SU-DHL-6 (cell line): ENCODE data around the gene THRAP3.

Source experiments
- H2AFZ ChIP-seq: fragments of 200-600 bp; sonication (generic); 2 replicates; pipeline ENCODE4 v1.6.1; 2014; ENCODE audit warnings: low read depth, mild to moderate bottlenecking, moderate library complexity, mixed read lengths, antibody characterized with exemption, low read length; ENCODE audit not compliant: severe bottlenecking
- H3F3A ChIP-seq: fragments of 200-600 bp; shearing (Covaris generic); 2 replicates; pipeline ENCODE4 v1.6.0; 2016; ENCODE audit warnings: antibody characterized with exemption, mild to moderate bottlenecking; ENCODE audit not compliant: insufficient read depth
- H3K27ac ChIP-seq: fragments of 200-600 bp; sonication (generic); 2 replicates; pipeline ENCODE4 v1.5.1; 2016; ENCODE audit warnings: low read depth, mild to moderate bottlenecking, low read length, moderate library complexity, mixed read lengths
- H3K27me3 ChIP-seq: fragments of 200-600 bp; sonication (generic), shearing (Covaris generic); 2 replicates; pipeline ENCODE4 v1.6.0; 2014; ENCODE audit warnings: mild to moderate bottlenecking, low read length
- H3K36me3 ChIP-seq: fragments of 200-600 bp; sonication (generic); 2 replicates; pipeline ENCODE4 v1.6.1; 2014; ENCODE audit warnings: mild to moderate bottlenecking, low read length, mixed read lengths
- H3K4me2 ChIP-seq: fragments of 300-600, 200-600 bp; shearing (Covaris generic), sonication (generic); 2 replicates; pipeline ENCODE4 v1.6.0; 2014; ENCODE audit warnings: low read length, low read depth, mild to moderate bottlenecking; ENCODE audit not compliant: poor library complexity, severe bottlenecking
- H3K4me3 ChIP-seq: fragments of 200-600 bp; sonication (generic); 2 replicates; pipeline ENCODE4 v1.5.1; 2014; ENCODE audit warnings: antibody characterized with exemption, low read length, mild to moderate bottlenecking, mixed read lengths; ENCODE audit not compliant: insufficient read depth, poor library complexity, severe bottlenecking
- H3K79me2 ChIP-seq: fragments of 200-600 bp; sonication (generic); 2 replicates; pipeline ENCODE4 v1.6.1; 2014; ENCODE audit warnings: mild to moderate bottlenecking, low read length, moderate library complexity; ENCODE audit not compliant: insufficient read depth
- H3K9ac ChIP-seq: fragments of 200-600 bp; sonication (generic); 2 replicates; pipeline ENCODE4 v1.7.0; 2014; ENCODE audit warnings: mild to moderate bottlenecking, low read length
- H3K9me2 ChIP-seq: fragments of 200-600 bp; sonication (generic); replicated peaks from 2 replicates; pipeline ENCODE4 v1.6.1; 2014; ENCODE audit warnings: low read length; ENCODE audit not compliant: insufficient read depth
- H3K9me3 ChIP-seq: fragments of 200-600 bp; sonication (generic); 2 replicates; pipeline ENCODE4 v1.6.1; 2014; ENCODE audit warnings: low read length, mixed read lengths; ENCODE audit not compliant: insufficient read depth
- H4K20me1 ChIP-seq: fragments of 200-600 bp; sonication (generic); 2 replicates; pipeline ENCODE4 v1.6.1; 2014; ENCODE audit warnings: low read depth, mild to moderate bottlenecking, antibody characterized with exemption, low read length, moderate library complexity, mixed read lengths
- EZH2phosphoT487 ChIP-seq: fragments of 200-600 bp; sonication (generic), shearing (Covaris generic); conservative IDR thresholded peaks from 2 replicates; pipeline ENCODE4 v1.6.1; 2018; ENCODE audit warnings: mild to moderate bottlenecking, antibody characterized with exemption, low read length, moderate library complexity, mixed read lengths
- TF ChIP-seq, protein P1 (sequence below): fragments of 200-600 bp; sonication (generic); IDR thresholded peaks from one replicate; pipeline ENCODE4 v1.5.1; 2017; ENCODE audit warnings: antibody characterized with exemption, mild to moderate bottlenecking, low read length, moderate library complexity; ENCODE audit not compliant: insufficient read depth, poor library complexity, severe bottlenecking

Gene THRAP3

DNA sequence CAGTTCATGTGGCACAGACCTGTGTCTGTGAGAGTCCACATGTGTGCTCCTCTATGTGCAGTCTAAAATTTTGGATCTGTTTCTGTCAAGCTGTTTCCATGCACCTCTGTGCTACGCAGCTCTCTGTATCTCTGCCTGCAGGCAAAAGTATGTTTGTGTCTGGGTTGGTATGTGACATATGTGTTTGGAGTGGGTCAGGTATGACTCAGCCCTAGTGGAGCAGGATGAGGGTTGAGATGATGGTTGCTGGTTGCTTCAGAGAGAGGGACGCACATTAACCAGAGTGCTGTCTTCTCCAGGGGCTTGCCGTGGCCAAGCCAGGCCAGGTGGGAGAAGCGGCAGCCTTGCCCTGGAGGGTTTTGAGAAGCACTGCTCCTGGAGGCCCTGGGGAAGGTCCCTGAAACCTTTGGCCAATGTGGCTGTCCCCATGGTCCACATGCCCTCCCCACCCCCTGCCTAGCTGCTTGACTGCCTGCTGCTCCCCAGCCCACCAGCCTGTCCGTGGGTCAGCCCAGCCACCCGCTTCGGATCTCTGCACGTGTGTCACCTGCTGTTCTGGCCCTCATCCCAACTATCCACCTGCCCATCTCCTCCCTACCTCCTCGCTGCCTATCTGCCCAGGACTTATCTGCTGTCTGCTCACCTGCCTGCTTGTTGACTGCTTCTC lies 103.3 kb downstream of the THRAP3 start:
- H3K27me3 ChIP-seq: no peaks in the 10 kb centered on the region
- H3F3A ChIP-seq: no peaks in the 10 kb centered on the region
- H3K9me3 ChIP-seq: no peaks in the 10 kb centered on the region
- H3K4me2 ChIP-seq: no peak overlapping the region
- H3K27ac ChIP-seq: no peak overlapping the region
- H3K36me3 ChIP-seq: no peaks in the 10 kb centered on the region
- no peaks in the 10 kb centered on the region for H4K20me1 ChIP-seq
- no peaks in the 10 kb centered on the region for H3K9me2 ChIP-seq
- TF ChIP-seq, protein P1, sequence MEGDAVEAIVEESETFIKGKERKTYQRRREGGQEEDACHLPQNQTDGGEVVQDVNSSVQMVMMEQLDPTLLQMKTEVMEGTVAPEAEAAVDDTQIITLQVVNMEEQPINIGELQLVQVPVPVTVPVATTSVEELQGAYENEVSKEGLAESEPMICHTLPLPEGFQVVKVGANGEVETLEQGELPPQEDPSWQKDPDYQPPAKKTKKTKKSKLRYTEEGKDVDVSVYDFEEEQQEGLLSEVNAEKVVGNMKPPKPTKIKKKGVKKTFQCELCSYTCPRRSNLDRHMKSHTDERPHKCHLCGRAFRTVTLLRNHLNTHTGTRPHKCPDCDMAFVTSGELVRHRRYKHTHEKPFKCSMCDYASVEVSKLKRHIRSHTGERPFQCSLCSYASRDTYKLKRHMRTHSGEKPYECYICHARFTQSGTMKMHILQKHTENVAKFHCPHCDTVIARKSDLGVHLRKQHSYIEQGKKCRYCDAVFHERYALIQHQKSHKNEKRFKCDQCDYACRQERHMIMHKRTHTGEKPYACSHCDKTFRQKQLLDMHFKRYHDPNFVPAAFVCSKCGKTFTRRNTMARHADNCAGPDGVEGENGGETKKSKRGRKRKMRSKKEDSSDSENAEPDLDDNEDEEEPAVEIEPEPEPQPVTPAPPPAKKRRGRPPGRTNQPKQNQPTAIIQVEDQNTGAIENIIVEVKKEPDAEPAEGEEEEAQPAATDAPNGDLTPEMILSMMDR: no peak
- TF ChIP-seq EZH2phosphoT487: no peak
- no peak overlapping the region for H3K4me3 ChIP-seq
- no peak overlapping the region for H2AFZ ChIP-seq
- no peaks in the 10 kb centered on the region for H3K79me2 ChIP-seq
- no peak overlapping the region for H3K9ac ChIP-seq

DNA sequence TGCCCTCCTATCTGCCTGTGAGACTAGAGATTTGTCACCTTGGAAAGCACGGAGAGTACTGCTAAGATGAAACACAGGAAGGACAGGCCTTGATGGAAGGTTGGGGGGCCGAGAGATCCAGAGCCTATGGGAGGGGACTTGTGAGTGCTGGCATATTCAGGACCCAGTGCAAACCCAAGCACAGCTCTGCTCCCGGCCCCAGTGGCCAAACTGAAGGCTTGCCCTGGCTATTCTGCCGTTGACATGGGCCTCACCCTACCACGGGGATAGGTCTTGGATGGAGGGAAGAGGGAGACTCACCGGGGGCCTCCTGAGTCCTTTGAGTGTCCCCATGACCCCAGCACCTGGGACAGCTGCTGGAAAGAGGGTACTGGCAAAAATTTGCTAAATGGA lies 103.8 kb downstream of the THRAP3 start:
- no peaks in the 10 kb centered on the region for H3K9me3 ChIP-seq
- no peaks in the 10 kb centered on the region for H3K79me2 ChIP-seq
- H3K4me3 ChIP-seq: no peak overlapping the region
- no peak overlapping the region for H3K4me2 ChIP-seq
- H3K9ac ChIP-seq: no peak overlapping the region
- no peak overlapping the region for H2AFZ ChIP-seq
- H3K9me2 ChIP-seq: no peaks in the 10 kb centered on the region
- no peaks in the 10 kb centered on the region for H3F3A ChIP-seq
- no peaks in the 10 kb centered on the region for H4K20me1 ChIP-seq
- TF ChIP-seq, protein P1: no peak
- no peak for TF ChIP-seq EZH2phosphoT487
- no peaks in the 10 kb centered on the region for H3K27me3 ChIP-seq
- H3K27ac ChIP-seq: no peak overlapping the region
- no peaks in the 10 kb centered on the region for H3K36me3 ChIP-seq

DNA sequence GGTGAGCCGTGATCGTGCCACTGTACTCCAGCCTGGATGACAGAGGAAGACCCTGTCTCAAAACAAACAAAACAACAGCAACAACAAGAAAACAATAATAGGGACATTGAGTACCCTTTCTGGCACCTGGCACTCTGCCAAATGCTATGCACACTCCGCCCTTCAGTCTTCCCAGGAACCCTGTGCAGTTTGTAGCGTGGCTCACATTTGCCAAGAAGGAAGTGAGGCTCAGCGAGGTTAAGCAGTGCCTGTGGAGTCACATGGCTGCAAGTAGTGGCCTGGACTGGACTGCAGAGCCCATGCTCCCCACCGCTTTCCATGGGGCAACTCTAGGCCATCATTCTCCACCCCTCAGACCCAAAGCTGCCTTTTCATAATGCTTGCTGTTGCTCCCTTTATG lies 104.5 kb downstream of the THRAP3 start:
- H3K9me2 ChIP-seq: no peaks in the 10 kb centered on the region
- no peaks in the 10 kb centered on the region for H3F3A ChIP-seq
- no peaks in the 10 kb centered on the region for H3K27me3 ChIP-seq
- no peak overlapping the region for H3K4me3 ChIP-seq
- H3K4me2 ChIP-seq: no peak overlapping the region
- H2AFZ ChIP-seq: no peak overlapping the region
- H3K9ac ChIP-seq: no peak overlapping the region
- no peaks in the 10 kb centered on the region for H3K79me2 ChIP-seq
- H3K9me3 ChIP-seq: no peaks in the 10 kb centered on the region
- no peaks in the 10 kb centered on the region for H4K20me1 ChIP-seq
- TF ChIP-seq, protein P1: no peak
- TF ChIP-seq EZH2phosphoT487: no peak
- no peak overlapping the region for H3K27ac ChIP-seq
- H3K36me3 ChIP-seq: no peaks in the 10 kb centered on the region
